GM12891 (cell line): ENCODE results near the gene ITGAX.
"Not testable (repeated sequence)": the region's sequence is repeated elsewhere in the genome, so short reads cannot be mapped to it uniquely, and the experiment has no call there.

Experiments
- DNase-seq: peaks from one replicate; pipeline ENCODE4 v3.0.0; 2011; ENCODE audit warnings: low spot score; ENCODE audit not compliant: insufficient read length
- FAIRE-seq: peaks from 2 replicates; lab custom pipeline; 2011; peaks lifted over from hg19 to GRCh38; lab: Jason Lieb, UNC
- PAX5 ChIP-seq: IDR thresholded peaks from 2 replicates; pipeline ENCODE4 v1.6.1; 2011; ENCODE audit warnings: low read length, moderate library complexity, mild to moderate bottlenecking; ENCODE audit not compliant: insufficient read depth, severe bottlenecking
- POLR2A ChIP-seq: IDR thresholded peaks from 2 replicates; pipeline ENCODE4 v1.6.1; 2011; ENCODE audit warnings: low read depth, low read length, control low read depth
- POLR2AphosphoS5 ChIP-seq: IDR thresholded peaks from 2 replicates; pipeline ENCODE4 v1.6.1; 2011; ENCODE audit warnings: low read depth, low read length, control low read depth
- POU2F2 ChIP-seq: IDR thresholded peaks from 2 replicates; pipeline ENCODE4 v1.6.1; 2011; ENCODE audit warnings: low read depth, mild to moderate bottlenecking, control low read depth, low read length, moderate library complexity
- SPI1 ChIP-seq: IDR thresholded peaks from 2 replicates; pipeline ENCODE4 v1.6.1; 2011; ENCODE audit warnings: low read depth, low read length, control low read depth
- TAF1 ChIP-seq: IDR thresholded peaks from 2 replicates; pipeline ENCODE4 v1.6.1; 2011; ENCODE audit warnings: low read depth, low read length, control low read depth

ITGAX gene

DNA sequence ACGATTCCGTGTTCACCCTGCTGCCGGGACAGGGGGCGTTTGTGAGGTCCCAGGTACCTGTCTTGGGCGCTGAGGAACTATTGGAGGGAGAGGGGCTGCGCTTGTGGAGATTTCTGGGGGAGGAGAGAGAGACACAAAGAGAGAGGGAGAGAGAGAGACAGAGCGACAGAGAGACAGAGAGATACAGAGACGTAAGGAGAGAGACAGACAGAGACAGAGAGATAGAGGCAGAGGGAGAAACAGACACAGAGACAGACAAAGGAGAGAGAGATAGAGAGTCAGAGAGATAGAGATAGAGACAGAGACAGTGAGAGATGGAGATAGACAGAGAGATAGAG, 24.5 kb upstream of the ITGAX start:
- DNase-seq (no peak), FAIRE-seq (no peak)
- TF ChIP-seq PAX5 = no peak
- TF ChIP-seq TAF1 = no peak
- TF ChIP-seq POU2F2 = no peak
- no peak for TF ChIP-seq SPI1
- no peak for TF ChIP-seq POLR2AphosphoS5
- TF ChIP-seq POLR2A = no peak

DNA sequence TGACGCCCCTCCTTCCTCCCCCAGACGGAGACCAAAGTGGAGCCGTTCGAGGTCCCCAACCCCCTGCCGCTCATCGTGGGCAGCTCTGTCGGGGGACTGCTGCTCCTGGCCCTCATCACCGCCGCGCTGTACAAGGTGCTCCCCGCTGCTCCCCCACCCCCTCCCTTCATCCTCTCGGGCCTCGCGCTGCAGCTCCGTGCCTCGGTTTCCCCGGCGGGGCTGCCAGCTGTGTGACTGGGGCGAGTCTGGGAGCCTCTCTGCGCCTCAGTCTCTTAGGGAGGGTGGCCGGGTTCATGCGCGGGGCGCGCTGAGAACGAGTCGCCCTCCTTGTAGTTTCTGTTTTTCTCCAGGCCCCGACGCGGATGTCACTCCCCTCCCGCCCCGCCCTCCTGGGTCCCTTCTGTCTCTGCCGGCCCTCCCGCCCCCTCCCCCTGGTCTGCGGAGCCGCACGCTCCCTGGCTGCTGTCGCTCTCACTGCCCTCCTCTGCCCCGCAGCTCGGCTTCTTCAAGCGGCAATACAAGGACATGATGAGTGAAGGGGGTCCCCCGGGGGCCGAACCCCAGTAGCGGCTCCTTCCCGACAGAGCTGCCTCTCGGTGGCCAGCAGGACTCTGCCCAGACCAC, 23.7 kb upstream of the ITGAX start:
- no peak for FAIRE-seq

DNA sequence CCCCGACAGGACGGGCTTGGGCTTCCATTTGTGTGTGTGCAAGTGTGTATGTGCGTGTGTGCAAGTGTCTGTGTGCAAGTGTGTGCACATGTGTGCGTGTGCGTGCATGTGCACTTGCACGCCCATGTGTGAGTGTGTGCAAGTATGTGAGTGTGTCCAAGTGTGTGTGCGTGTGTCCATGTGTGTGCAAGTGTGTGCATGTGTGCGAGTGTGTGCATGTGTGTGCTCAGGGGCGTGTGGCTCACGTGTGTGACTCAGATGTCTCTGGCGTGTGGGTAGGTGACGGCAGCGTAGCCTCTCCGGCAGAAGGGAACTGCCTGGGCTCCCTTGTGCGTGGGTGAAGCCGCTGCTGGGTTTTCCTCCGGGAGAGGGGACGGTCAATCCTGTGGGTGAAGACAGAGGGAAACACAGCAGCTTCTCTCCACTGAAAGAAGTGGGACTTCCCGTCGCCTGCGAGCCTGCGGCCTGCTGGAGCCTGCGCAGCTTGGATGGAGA, 23.1 kb upstream of the ITGAX start:
- TF ChIP-seq SPI1 (no peak), POU2F2 (peak; percentile 35; the same call in 1 of the 2 replicates), PAX5 (no peak)
- FAIRE-seq (peak; percentile 92), DNase-seq (no peak)

More for the DNA sequence above, 23.7 kb upstream of the ITGAX start:
- TF ChIP-seq POLR2A (no peak), SPI1 (no peak), POU2F2 (no peak), PAX5 (no peak)
- DNase-seq = peak; percentile 54

DNA sequence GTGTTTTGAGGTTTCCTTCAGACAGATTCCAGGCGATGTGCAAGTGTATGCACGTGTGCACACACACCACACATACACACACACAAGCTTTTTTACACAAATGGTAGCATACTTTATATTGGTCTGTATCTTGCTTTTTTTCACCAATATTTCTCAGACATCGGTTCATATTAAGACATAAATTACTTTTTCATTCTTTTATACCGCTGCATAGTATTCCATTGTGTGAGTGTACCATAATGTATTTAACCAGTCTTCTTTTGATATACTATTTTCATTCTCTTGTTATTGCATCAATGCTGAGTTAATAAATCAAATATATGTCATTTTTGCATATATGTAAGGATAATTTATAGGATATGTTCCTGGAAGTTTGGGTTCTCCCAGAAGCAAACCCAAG, 22.4 kb upstream of the ITGAX start:
- no peak for TF ChIP-seq POU2F2
- DNase-seq (no peak), FAIRE-seq (no peak)

DNA sequence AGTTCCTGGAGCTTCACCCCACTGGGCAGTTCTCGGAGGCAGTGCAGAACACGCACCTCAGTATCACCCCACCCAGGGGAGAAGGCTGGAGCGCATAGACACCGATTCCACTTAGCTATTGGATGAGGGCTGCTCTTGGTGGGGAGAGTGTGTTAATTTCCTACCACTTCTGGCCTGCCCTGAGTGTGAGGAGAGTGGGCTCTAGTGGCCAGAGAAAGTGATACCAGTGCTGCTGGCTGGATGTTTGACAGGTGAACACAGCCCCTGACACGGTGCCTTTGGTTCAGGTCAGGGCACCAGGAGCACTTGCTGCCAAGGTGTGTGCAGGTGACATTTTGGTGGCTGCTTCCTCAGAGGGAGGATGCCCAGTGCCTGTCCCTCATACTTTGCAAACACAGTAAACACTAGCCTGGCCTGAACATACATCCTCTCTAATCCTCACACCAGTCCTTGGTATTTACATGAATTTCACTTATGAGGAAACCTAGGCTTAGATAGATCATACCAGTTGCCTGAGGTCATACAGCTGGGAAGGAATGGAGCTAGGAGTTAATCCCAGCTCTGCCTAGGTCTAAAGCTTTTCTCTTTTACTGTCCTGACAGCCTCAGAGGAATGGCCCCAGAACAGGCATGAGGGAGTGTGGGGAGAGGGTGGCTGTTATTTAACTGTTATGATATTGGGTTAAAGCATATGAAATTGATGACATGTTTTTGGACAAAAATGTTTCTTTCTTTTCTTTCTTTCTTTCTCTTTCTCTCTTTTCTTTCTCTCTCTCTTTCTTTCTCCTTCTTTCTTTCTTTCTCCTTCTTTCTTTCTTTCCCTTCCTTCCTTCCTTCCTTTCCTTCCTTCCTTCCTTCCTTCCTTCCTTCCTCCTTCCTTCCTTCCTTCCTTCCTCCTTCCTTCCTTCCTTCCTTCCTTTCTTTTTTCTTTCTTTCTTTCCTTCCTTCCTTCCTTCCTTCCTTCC, 21.0 kb upstream of the ITGAX start:
- TF ChIP-seq POU2F2 (no peak), POLR2A (no peak), POLR2AphosphoS5 (no peak), TAF1 (no peak), PAX5 (no peak), SPI1 (no peak)
- DNase-seq (no peak), FAIRE-seq (peak; percentile 90)

DNA sequence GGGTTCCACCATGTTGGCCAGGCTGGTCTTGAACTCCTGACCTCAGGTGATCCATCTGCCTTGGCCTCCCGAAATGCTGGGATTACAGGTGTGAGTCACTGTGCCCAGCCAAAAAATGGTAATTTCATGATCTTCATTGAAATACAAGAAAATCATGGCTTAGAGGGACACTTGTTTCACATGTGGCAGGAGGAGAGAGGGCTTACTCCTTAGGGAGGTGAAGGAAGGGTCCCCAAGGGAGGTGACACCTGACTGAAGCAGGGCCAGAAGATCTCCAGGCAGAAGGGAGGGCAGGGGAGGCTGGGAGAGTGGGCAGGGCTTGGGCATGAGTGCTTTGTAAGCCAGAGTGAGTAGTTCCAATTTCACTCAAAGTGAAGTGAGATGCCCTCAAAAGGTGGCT, 20.0 kb upstream of the ITGAX start:
- DNase-seq (no peak), FAIRE-seq (no peak)
- TF ChIP-seq POLR2A (no peak), SPI1 (no peak)

DNA sequence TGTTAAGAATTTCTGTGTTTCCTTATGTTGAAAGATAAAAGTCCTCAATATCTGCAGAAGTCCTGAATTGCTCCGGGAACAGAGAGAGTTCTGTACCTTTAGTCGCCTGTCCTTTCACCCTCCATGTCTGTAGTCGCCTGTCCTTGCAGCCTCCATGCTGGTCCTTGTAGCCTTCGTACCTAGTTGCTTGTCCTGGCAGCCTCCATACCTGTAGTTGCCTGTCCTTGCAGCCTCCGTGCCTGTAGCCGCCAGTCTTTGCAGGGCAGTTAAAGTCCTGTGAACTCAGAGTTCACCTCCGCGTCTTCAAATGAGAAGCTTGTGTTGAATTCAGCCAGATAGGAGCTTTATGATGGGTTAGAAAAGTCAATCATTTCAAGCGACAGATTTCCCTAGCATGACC, 19.5 kb upstream of the ITGAX start:
- no peak for TF ChIP-seq POLR2A
- TF ChIP-seq POLR2AphosphoS5 = no peak
- no peak for TF ChIP-seq PAX5
- TF ChIP-seq SPI1 = no peak
- TF ChIP-seq TAF1 = no peak
- no peak for TF ChIP-seq POU2F2
- no peak for FAIRE-seq
- DNase-seq = no peak

DNA sequence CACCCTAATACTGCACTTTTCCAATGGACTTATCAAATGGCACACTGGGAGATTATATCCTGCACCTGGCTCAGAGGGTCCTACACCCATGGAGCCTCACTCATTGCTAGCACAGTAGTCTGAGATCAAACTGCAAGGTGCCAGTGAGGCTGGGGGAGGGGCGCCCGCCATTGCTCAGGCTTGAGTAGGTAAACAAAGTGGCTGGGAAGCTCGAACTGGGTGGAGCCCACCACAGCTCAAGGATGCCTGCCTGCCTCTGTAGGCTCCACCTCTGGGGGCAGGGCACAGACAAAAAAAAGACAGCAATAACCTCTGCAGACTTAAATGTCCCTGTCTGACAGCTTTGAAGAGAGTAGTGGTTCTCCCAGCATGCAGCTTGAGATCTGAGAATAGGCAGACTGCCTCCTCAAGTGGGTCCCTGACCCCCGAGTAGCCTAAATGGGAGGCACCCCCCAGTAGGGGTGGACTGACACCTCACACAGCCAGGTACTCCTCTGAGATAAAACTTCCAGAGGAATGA, 16.8 kb upstream of the ITGAX start:
- FAIRE-seq, DNase-seq: not testable (repeated sequence)

DNA sequence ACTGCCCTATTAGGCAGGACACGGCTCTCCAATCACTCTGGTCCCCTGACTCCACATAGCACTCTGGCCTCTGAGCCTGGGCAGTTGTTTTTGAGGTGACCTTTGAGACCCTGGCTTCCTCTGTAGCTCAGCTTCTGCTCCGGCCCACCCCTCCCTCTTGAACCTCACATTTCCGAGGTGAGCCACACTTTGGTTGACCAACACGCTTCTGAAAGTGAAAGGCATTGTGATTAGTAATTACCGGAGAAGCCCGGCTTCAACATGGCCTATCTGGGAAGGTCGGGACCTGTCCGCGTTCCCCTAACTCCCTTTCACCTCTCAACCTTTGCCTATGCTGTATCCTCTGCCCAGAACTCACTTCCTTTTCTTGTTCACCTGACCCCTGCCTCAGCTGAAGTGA, 10.3 kb upstream of the ITGAX start:
- DNase-seq = no peak
- TF ChIP-seq POLR2AphosphoS5 = no peak
- TF ChIP-seq SPI1 = no peak
- no peak for TF ChIP-seq POU2F2
- no peak for TF ChIP-seq PAX5
- no peak for TF ChIP-seq POLR2A
- no peak for TF ChIP-seq TAF1

DNA sequence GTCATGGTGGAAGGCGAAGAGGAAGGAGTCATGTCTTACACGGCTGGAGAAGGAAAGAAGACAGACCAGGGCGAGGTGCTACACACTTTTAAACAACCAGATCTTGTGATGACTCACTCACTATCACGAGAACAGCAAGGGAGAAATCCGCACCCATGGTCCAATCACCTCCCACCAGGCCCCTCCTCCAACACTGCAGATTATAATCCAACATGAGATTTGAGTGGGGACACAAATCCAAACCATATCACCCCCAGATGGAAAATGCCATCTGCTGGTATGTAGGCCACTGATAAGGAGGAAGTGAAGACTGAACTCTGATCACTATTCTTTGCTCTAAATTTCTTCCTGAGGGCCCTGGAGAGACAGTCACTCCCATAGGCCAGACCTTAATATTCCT, 7.5 kb upstream of the ITGAX start:
- DNase-seq (no peak), FAIRE-seq (no peak)

More for the DNA sequence above, 10.3 kb upstream of the ITGAX start:
- FAIRE-seq = no peak

More for the DNA sequence above, 7.5 kb upstream of the ITGAX start:
- TF ChIP-seq TAF1 (no peak), SPI1 (peak; percentile 70)
